Thyroid gland (tissue), 4 donors: ENCODE data around the gene SP140.

Experiments
- POLR2A ChIP-seq, 2 donors: fragments of 450-650 bp; IDR thresholded peaks; one replicate each; pipeline ENCODE4 v1.6.1; 2017; ENCODE audit warnings: antibody characterized with exemption in 2 of 2, mild to moderate bottlenecking in 2 of 2, moderate library complexity in 1 of 2
- TF ChIP-seq, protein P1 (sequence below), 6 experiments: fragments of 200-600 bp in 3 of 6; fragments of 450-650 bp in 3 of 6; sonication (generic) in 3 of 6; IDR thresholded peaks; one replicate each; pipeline ENCODE4 v1.5.1; 2016 to 2019; ENCODE audit warnings: antibody characterized with exemption in 6 of 6, mild to moderate bottlenecking in 2 of 6, inconsistent platforms in 1 of 6, moderate library complexity in 1 of 6

DNA sequence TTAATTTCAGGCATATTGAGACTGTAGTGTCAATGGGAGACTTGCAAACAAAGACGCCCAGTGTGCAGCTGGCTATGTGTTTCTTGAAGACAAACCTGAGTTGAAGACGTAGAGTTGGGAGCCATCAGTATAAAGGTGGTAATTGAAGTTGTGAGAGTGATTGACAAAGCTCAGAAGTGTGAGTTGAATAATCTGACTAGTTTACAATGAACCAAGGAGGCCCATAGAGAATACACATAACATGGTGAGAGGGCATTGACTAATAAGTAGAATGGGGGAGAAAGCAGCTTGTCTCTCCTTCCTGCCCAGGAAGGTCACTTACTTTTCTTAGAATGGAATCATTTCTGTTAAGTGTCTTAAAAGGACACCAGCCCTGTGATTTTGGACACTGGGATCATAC lies 19.8 kb upstream of the SP140 start:
- TF ChIP-seq, protein P1, sequence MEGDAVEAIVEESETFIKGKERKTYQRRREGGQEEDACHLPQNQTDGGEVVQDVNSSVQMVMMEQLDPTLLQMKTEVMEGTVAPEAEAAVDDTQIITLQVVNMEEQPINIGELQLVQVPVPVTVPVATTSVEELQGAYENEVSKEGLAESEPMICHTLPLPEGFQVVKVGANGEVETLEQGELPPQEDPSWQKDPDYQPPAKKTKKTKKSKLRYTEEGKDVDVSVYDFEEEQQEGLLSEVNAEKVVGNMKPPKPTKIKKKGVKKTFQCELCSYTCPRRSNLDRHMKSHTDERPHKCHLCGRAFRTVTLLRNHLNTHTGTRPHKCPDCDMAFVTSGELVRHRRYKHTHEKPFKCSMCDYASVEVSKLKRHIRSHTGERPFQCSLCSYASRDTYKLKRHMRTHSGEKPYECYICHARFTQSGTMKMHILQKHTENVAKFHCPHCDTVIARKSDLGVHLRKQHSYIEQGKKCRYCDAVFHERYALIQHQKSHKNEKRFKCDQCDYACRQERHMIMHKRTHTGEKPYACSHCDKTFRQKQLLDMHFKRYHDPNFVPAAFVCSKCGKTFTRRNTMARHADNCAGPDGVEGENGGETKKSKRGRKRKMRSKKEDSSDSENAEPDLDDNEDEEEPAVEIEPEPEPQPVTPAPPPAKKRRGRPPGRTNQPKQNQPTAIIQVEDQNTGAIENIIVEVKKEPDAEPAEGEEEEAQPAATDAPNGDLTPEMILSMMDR (IDR thresholded peaks at IDR 0.05), result no peak
- TF ChIP-seq POLR2A (IDR thresholded peaks at IDR 0.05), result no peak
